Mesendoderm (in vitro differentiated cells): Measurements from ENCODE around the gene RSAD2.

Source experiments
- DNase-seq: peaks from one replicate; pipeline ENCODE4 v3.0.0; 2013
- H2AK5ac ChIP-seq: 2 replicates; pipeline ENCODE4 v1.6.1; 2013; ENCODE audit warnings: low read length, inconsistent platforms
- H2BK120ac ChIP-seq: 2 replicates; pipeline ENCODE4 v1.6.1; 2013; ENCODE audit warnings: low read depth, mild to moderate bottlenecking, low read length, moderate library complexity, mixed read lengths
- H2BK15ac ChIP-seq: replicated peaks from 2 replicates; pipeline ENCODE4 v1.6.1; 2013; ENCODE audit warnings: low read depth, mild to moderate bottlenecking, moderate library complexity
- H2BK5ac ChIP-seq: 2 replicates; pipeline ENCODE4 v1.6.1; 2013; ENCODE audit warnings: low read length, inconsistent platforms
- H3K18ac ChIP-seq: 2 replicates; pipeline ENCODE4 v1.6.1; 2013; ENCODE audit warnings: mild to moderate bottlenecking, low read length, mixed read lengths
- H3K23ac ChIP-seq: one replicate; pipeline ENCODE4 v1.6.1; 2013; ENCODE audit warnings: low read length
- H3K27ac ChIP-seq: 2 replicates; pipeline ENCODE4 v1.5.1; 2013; ENCODE audit warnings: low read depth, mild to moderate bottlenecking, inconsistent platforms, low read length, moderate library complexity
- H3K27me3 ChIP-seq: 2 replicates; pipeline ENCODE4 v1.6.1; 2013; ENCODE audit warnings: low read length, control low read depth, mild to moderate bottlenecking, inconsistent platforms; ENCODE audit not compliant: insufficient read depth, poor library complexity
- H3K36me3 ChIP-seq: 2 replicates; pipeline ENCODE4 v1.6.1; 2013; ENCODE audit warnings: low read length, inconsistent platforms; ENCODE audit not compliant: control insufficient read depth, insufficient read depth
- H3K4ac ChIP-seq: one replicate; pipeline ENCODE4 v1.6.1; 2013; ENCODE audit warnings: low read depth, mild to moderate bottlenecking, low read length, moderate library complexity
- H3K4me1 ChIP-seq: 2 replicates; pipeline ENCODE4 v1.6.1; 2013; ENCODE audit warnings: low read depth, low read length, inconsistent platforms; ENCODE audit not compliant: control insufficient read depth
- H3K4me2 ChIP-seq: 2 replicates; pipeline ENCODE4 v1.6.1; 2013; ENCODE audit warnings: low read length
- H3K4me3 ChIP-seq: 2 replicates; pipeline ENCODE4 v1.5.1; 2013; ENCODE audit warnings: mild to moderate bottlenecking, low read length
- H3K56ac ChIP-seq: one replicate; pipeline ENCODE4 v1.6.1; 2013; ENCODE audit warnings: low read length
- H3K79me1 ChIP-seq: 2 replicates; pipeline ENCODE4 v1.6.1; 2013; ENCODE audit warnings: low read length, inconsistent platforms
- H3K79me2 ChIP-seq: 2 replicates; pipeline ENCODE4 v1.6.1; 2013; ENCODE audit warnings: mild to moderate bottlenecking, low read length; ENCODE audit not compliant: control insufficient read depth, insufficient read depth
- H3K9ac ChIP-seq: 2 replicates; pipeline ENCODE4 v1.6.1; 2013; ENCODE audit warnings: low read length, inconsistent platforms
- H4K5ac ChIP-seq: one replicate; pipeline ENCODE4 v1.6.1; 2013; ENCODE audit warnings: low read length
- H4K8ac ChIP-seq: one replicate; pipeline ENCODE4 v1.6.1; 2013; ENCODE audit warnings: low read depth, mild to moderate bottlenecking, control low read depth, low read length, moderate library complexity
- WGBS: extraction: QIAGEN DNeasy Blood & Tissue Kit; methylation state at CpG from one replicate; pipeline ENCODE4 v1.1.7; 2013; ENCODE audit warnings: low lambda C conversion rate, missing lambda C conversion rate; ENCODE audit not compliant: insufficient coverage; ENCODE audit errors: extremely low coverage; 5-methylcytosine and 5-hydroxymethylcytosine counted together

RSAD2 gene

DNA sequence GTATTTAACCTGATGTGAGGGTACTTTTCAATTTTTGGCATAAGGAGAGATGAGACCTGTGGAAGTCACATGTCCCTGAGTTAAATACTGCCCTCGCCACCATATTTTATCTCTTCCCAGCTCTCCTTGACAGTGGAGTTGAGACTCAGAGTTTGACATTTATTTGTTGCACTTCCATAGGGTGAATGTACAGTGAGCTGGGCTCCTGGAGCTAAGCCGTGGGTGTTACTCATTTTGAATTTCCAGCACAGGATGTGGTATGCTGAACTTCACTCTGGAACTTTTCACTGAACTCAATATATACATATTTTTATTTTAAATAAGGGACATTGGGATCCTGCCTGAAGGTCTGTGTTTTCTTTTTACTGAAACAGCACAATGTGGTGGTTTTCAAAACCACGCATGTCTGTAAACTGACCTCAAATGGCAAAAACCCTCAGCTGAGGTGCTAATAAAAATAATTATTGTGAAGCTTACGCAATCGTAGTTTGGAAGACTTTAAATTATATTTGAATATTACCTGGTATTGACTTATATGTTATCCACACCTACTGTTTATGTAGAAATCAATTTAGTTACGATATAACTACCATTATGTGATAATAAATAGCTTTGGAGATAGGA is 51.7 kb downstream of the RSAD2 start:
- Histone ChIP-seq H3K4ac (no peak overlapping the region), H3K27ac (no peak overlapping the region), H4K5ac (no peak overlapping the region), H3K79me2 (no peaks in the 10 kb centered on the region), H3K56ac (no peak overlapping the region), H3K23ac (no peak overlapping the region), H4K8ac (no peak overlapping the region), H2AK5ac (no peak overlapping the region), H2BK15ac (no peak overlapping the region), H3K18ac (no peak overlapping the region), H3K79me1 (peaks cover 8% of the 10 kb centered on the region), H3K4me2 (no peak overlapping the region), H3K9ac (no peak overlapping the region), H2BK120ac (no peak overlapping the region), H3K36me3 (peaks cover 1% of the 10 kb centered on the region), H3K27me3 (no peaks in the 10 kb centered on the region), H2BK5ac (no peak overlapping the region), H3K4me3 (no peak overlapping the region), H3K4me1 (peaks cover 2% of the 10 kb centered on the region)
- DNase-seq, result no peak
- WGBS, result no CpG with 5 or more reads among the region's 6 CpGs

DNA sequence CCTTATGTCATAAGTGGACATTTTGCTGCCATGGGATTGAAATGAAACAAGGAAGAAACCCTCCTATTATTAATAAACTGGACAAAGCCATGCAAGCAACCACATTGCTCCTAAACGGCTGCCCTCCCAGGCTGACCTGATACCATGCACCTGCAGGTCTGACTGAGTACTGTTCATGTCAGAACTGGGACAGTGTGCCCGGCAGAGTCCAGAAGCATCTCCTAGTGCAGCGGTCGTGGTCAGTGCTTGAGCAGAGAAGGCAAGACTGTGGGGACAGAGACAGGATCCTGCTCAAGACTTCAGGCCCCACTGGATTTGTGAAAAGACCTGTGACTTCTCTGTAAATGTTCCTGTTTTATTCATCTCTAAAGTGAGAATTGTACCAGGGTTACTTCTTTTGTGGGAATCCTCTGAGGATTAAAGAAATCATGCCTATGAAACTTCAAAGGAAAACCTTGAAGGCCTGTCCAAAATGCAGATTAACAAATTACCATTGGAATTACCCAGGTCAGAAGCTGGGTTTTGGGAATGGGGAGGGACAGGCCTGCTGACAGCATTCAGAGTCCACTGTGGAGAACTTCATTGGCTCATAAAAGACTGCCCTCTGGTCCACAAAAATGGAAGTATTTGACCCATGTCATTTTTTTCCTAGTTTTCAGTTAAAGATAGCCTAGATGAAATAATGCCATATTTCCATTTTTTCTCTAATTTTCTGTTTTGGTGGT is 53.5 kb downstream of the RSAD2 start:
- Histone ChIP-seq H3K79me1 (peaks cover 6% of the 10 kb centered on the region), H3K56ac (no peak overlapping the region), H3K4me3 (no peak overlapping the region), H3K23ac (no peak overlapping the region), H2BK15ac (no peak overlapping the region), H3K4me2 (no peak overlapping the region), H2BK5ac (no peak overlapping the region), H3K4me1 (peaks cover 2% of the 10 kb centered on the region), H3K27me3 (no peaks in the 10 kb centered on the region), H3K18ac (no peak overlapping the region), H3K4ac (no peak overlapping the region), H3K9ac (no peak overlapping the region), H2BK120ac (no peak overlapping the region), H3K79me2 (no peaks in the 10 kb centered on the region), H3K36me3 (peaks cover 1% of the 10 kb centered on the region), H4K8ac (no peak overlapping the region), H3K27ac (no peak overlapping the region), H2AK5ac (no peak overlapping the region), H4K5ac (no peak overlapping the region)
- WGBS, result no CpG with 5 or more reads among the region's 4 CpGs
- DNase-seq, result no peak

- no peaks in the 10 kb centered on the region for H3K27me3 ChIP-seq
- H3K79me1 ChIP-seq, result peaks cover 4% of the 10 kb centered on the region
- H3K18ac ChIP-seq, result no peak overlapping the region
- H3K56ac ChIP-seq, result no peak overlapping the region
- no peak for DNase-seq
- WGBS, result no CpG with 5 or more reads among the region's 1 CpG
- no peak overlapping the region for H2BK5ac ChIP-seq
- H2BK120ac ChIP-seq, result no peak overlapping the region
- no peak overlapping the region for H3K9ac ChIP-seq
- peaks cover 1% of the 10 kb centered on the region for H3K36me3 ChIP-seq
- no peak overlapping the region for H3K4me3 ChIP-seq
- no peak overlapping the region for H2BK15ac ChIP-seq
- H3K4me1 ChIP-seq, result peaks cover 2% of the 10 kb centered on the region
- H4K8ac ChIP-seq, result no peak overlapping the region
- no peak overlapping the region for H3K27ac ChIP-seq
- no peak overlapping the region for H4K5ac ChIP-seq
- no peak overlapping the region for H3K4me2 ChIP-seq
- H2AK5ac ChIP-seq, result no peak overlapping the region
- H3K23ac ChIP-seq, result no peak overlapping the region
- no peak overlapping the region for H3K4ac ChIP-seq
- no peaks in the 10 kb centered on the region for H3K79me2 ChIP-seq
These were observed 54.2 kb downstream of the RSAD2 start for GRCh38 chr2:6931753-6932152.

DNA sequence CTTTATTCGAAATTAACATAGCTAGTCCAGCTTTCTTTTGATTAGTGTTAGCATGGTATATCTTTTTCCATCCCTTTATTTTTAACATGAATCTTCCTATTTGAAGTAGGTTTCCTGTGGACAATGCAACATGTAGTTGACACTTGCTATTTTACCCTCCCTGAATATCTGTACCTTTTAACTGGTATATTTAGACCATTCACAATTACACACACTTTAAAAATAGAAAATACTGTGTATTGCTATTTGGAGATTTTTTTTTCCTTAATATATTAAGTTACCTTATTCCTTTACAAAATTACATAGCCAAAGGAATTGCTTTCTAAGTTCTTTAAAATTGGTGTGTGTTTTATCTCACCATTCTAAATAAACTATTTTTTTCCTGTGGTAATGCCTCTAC is 54.6 kb downstream of the RSAD2 start:
- Histone ChIP-seq H3K27me3 (no peaks in the 10 kb centered on the region), H3K79me2 (no peaks in the 10 kb centered on the region), H3K36me3 (peaks cover 1% of the 10 kb centered on the region), H3K23ac (no peak overlapping the region), H2BK5ac (no peak overlapping the region), H3K4me2 (no peak overlapping the region), H3K27ac (no peak overlapping the region), H4K8ac (no peak overlapping the region), H3K4me1 (no peaks in the 10 kb centered on the region), H2BK120ac (no peak overlapping the region), H4K5ac (no peak overlapping the region), H2BK15ac (no peak overlapping the region), H3K4me3 (no peak overlapping the region), H3K18ac (no peak overlapping the region), H3K9ac (no peak overlapping the region), H3K79me1 (peaks cover 6% of the 10 kb centered on the region), H2AK5ac (no peak overlapping the region), H3K4ac (no peak overlapping the region), H3K56ac (no peak overlapping the region)
- DNase-seq, result no peak
- no CpG with 5 or more reads among the region's 1 CpG for WGBS

DNA sequence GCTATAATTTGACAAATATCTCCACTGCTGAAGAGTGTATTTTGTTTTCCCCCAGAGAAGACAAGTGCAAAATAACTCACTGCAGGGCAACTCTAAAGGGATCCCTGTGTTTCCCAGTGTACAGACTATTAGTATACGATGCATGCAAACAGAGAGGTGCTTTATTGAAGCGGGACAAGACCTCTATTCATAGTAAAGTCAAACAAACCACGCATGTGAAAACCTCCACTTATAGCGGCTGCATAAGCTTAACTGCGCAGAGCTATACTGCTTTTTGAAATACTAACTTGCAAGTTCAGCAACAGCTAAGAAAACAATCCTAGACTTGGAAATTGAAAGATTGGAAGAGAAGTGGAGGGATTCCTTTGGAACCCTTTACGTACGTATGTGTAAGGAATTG is 55.3 kb downstream of the RSAD2 start:
- Histone ChIP-seq H4K5ac (no peak overlapping the region), H3K4me3 (no peak overlapping the region), H3K56ac (no peak overlapping the region), H3K27me3 (no peaks in the 10 kb centered on the region), H2BK15ac (no peak overlapping the region), H3K4me1 (no peaks in the 10 kb centered on the region), H3K27ac (no peak overlapping the region), H2BK120ac (no peak overlapping the region), H3K79me1 (peaks cover 4% of the 10 kb centered on the region), H3K4ac (no peak overlapping the region), H2AK5ac (no peak overlapping the region), H3K36me3 (peaks cover 1% of the 10 kb centered on the region), H3K18ac (no peak overlapping the region), H3K79me2 (no peaks in the 10 kb centered on the region), H3K23ac (no peak overlapping the region), H2BK5ac (no peak overlapping the region), H4K8ac (no peak overlapping the region), H3K4me2 (no peak overlapping the region), H3K9ac (no peak overlapping the region)
- WGBS, result no CpG with 5 or more reads among the region's 7 CpGs
- no peak for DNase-seq

- H4K8ac ChIP-seq, result no peak overlapping the region
- H3K27ac ChIP-seq, result no peak overlapping the region
- no peaks in the 10 kb centered on the region for H3K4me1 ChIP-seq
- no peak overlapping the region for H3K56ac ChIP-seq
- no peak overlapping the region for H4K5ac ChIP-seq
- H3K4ac ChIP-seq, result no peak overlapping the region
- no peaks in the 10 kb centered on the region for H3K27me3 ChIP-seq
- peaks cover 4% of the 10 kb centered on the region for H3K79me1 ChIP-seq
- no peak overlapping the region for H2BK120ac ChIP-seq
- no peak overlapping the region for H3K9ac ChIP-seq
- H3K36me3 ChIP-seq, result no peaks in the 10 kb centered on the region
- H2AK5ac ChIP-seq, result no peak overlapping the region
- H3K23ac ChIP-seq, result no peak overlapping the region
- WGBS, result no CpG with 5 or more reads among the region's 3 CpGs
- H2BK5ac ChIP-seq, result no peak overlapping the region
- H3K4me2 ChIP-seq, result no peak overlapping the region
- H3K18ac ChIP-seq, result no peak overlapping the region
- DNase-seq, result no peak
- H3K79me2 ChIP-seq, result no peaks in the 10 kb centered on the region
- no peak overlapping the region for H2BK15ac ChIP-seq
- no peak overlapping the region for H3K4me3 ChIP-seq
These were observed 56.3 kb downstream of the RSAD2 start for GRCh38 chr2:6933911-6934310.
